Lower leg skin (tissue), 4 donors: Measurements from ENCODE around the gene ADARB2. TPM values are rescaled to one million over a fixed set of nuclear protein-coding genes. Genes with fewer than 3 reads are reported as not detected.

Experiments
- DNase-seq, 2 donors: peaks; one replicate each; pipeline ENCODE4 v3.0.0-alpha.2; 2019; ENCODE audit warnings: low spot score in 2 of 2
- H3K4me3 ChIP-seq: fragments of 200-600 bp; sonication (generic); 2 replicates; pipeline ENCODE4 v1.5.1; 2017; ENCODE audit warnings: mild to moderate bottlenecking, low read depth; ENCODE audit not compliant: poor library complexity, severe bottlenecking
- CTCF ChIP-seq, 3 donors: fragments of 450-650 bp; IDR thresholded peaks; one replicate each; pipeline ENCODE4 v1.5.1; 2016; ENCODE audit warnings: antibody characterized with exemption in 3 of 3, mild to moderate bottlenecking in 3 of 3, moderate library complexity in 2 of 3
- POLR2A ChIP-seq, 2 donors: fragments of 450-650 bp; IDR thresholded peaks; one replicate each; pipeline ENCODE4 v1.6.1; 2016 to 2017; ENCODE audit warnings: antibody characterized with exemption in 2 of 2, mild to moderate bottlenecking in 1 of 2, moderate library complexity in 1 of 2
- WGBS, 2 donors: methylation state at CpG; one replicate each; pipeline ENCODE4 v1.1.5; 2018; 5-methylcytosine and 5-hydroxymethylcytosine counted together
- intact Hi-C: fragments of 100-400 bp; cut with DNase I; formaldehyde crosslinking; loops from one replicate; pipeline ENCODE4 v1.15.0; 2023; ENCODE audit warnings: low total_unique reads
- total RNA-seq, 4 donors: library from RNA; depleted of rRNA; stranded (reverse); fragments of >200 nt; gene quantifications; one replicate each; pipeline ENCODE4 v1.1.0, GENCODE V29; 2016

The ADARB2 gene
- total RNA-seq, 4 donors from 2014 or later = 0.72 to 3.6 (median 1.8) TPM

- 92 to 98% methylated on average over 12 of the region's 12 CpGs for WGBS, 2 donors
- no peak for DNase-seq
- no peak overlapping the region for H3K4me3 ChIP-seq
- intact Hi-C loops = no loop called here
- TF ChIP-seq POLR2A (IDR thresholded peaks at IDR 0.05) (no peak), CTCF (IDR thresholded peaks at IDR 0.05) (no peak)
Measured at GRCh38 chr10:1130995-1131790, 606.1 kb downstream of the ADARB2 start.

- no peak overlapping the region for H3K4me3 ChIP-seq
- no peak for DNase-seq
- WGBS, 2 donors = 97% methylated on average over 10 of the region's 10 CpGs
- intact Hi-C loops = no loop called here
- TF ChIP-seq POLR2A (IDR thresholded peaks at IDR 0.05) = no peak
- no peak for TF ChIP-seq CTCF (IDR thresholded peaks at IDR 0.05)
Measured at GRCh38 chr10:1130226-1130625, 607.1 kb downstream of the ADARB2 start.

GRCh38 chr10:1128649-1129048 is 608.7 kb downstream of the ADARB2 start:
- TF ChIP-seq CTCF (IDR thresholded peaks at IDR 0.05) (no peak), POLR2A (IDR thresholded peaks at IDR 0.05) (no peak)
- no peak overlapping the region for H3K4me3 ChIP-seq
- no peak for DNase-seq
- intact Hi-C loops = no loop called here
- 96 to 97% methylated on average over 19 to 21 of the region's 21 CpGs for WGBS, 2 donors

- TF ChIP-seq POLR2A (IDR thresholded peaks at IDR 0.05) (no peak), CTCF (IDR thresholded peaks at IDR 0.05) (no peak)
- 69% methylated on average over 2 of the region's 2 CpGs for WGBS, 2 donors
- H3K4me3 ChIP-seq = no peak overlapping the region
Measured at GRCh38 chr10:1128115-1128514, 609.2 kb downstream of the ADARB2 start.

GRCh38 chr10:1127629-1128028 is 609.7 kb downstream of the ADARB2 start:
- intact Hi-C loops = no loop called here
- TF ChIP-seq CTCF (IDR thresholded peaks at IDR 0.05) = no peak
- TF ChIP-seq POLR2A (IDR thresholded peaks at IDR 0.05) = no peak
- no peak for DNase-seq
- no peak overlapping the region for H3K4me3 ChIP-seq
- 85 to 89% methylated on average over 15 of the region's 15 CpGs for WGBS, 2 donors

More at GRCh38 chr10:1128115-1128514, 609.2 kb downstream of the ADARB2 start:
- DNase-seq = no peak
- intact Hi-C loops = no loop called here
